B cell (primary cell): ENCODE data around the gene KANK2. TPM values are rescaled to one million over a fixed set of nuclear protein-coding genes. Genes with fewer than 3 reads are reported as not detected.

ENCODE experiments used
- ATAC-seq: fragments of 200-7000 bp; cut with Tn5 transposase; one replicate; pipeline ENCODE4 v1.10.0; 2021; ENCODE audit warnings: low read depth, mild to moderate bottlenecking, moderate number of reproducible peaks, moderate library complexity
- CTCF ChIA-PET: fragments of 350-600 bp; sonication (Branson Sonifier 250); formaldehyde crosslinking; loops from one replicate; lab custom pipeline; 2021; ENCODE audit warnings: antibody characterized with exemption, inconsistent platforms; lab: Charles Lee
- POLR2A ChIA-PET: fragments of 350-600 bp; sonication (Branson Sonifier 250); formaldehyde crosslinking; loops from one replicate; lab custom pipeline; 2021; ENCODE audit warnings: antibody characterized with exemption; lab: Charles Lee
- DNase-seq: peaks from one replicate; pipeline ENCODE4 v3.0.0; 2013
- H2AFZ ChIP-seq: 2 replicates; pipeline ENCODE4 v1.6.1; 2012; ENCODE audit warnings: mild to moderate bottlenecking, low read depth, low read length; ENCODE audit not compliant: insufficient read depth, poor library complexity, severe bottlenecking
- H3K27ac ChIP-seq, 2 donors: 1 replicate in 1 of 2; 2 replicates in 1 of 2; pipeline ENCODE4 v1.5.1; 2012 to 2013; ENCODE audit warnings: low read length in 2 of 2, mild to moderate bottlenecking in 2 of 2, moderate library complexity in 1 of 2
- H3K27me3 ChIP-seq, 4 experiments: fragments of 200-600 bp in 1 of 4; sonication (generic) in 1 of 4; replicated peaks in 1 of 4; 1 replicate in 2 of 4; 2 replicates in 2 of 4; pipeline versions ENCODE4 v1.6.1 to v1.7.0; 2013 to 2016; ENCODE audit warnings: low read length in 3 of 4, mild to moderate bottlenecking in 2 of 4, mixed read lengths in 1 of 4, moderate library complexity in 1 of 4; ENCODE audit not compliant: insufficient read depth in 4 of 4, control insufficient read depth in 3 of 4; ENCODE audit errors: control extremely low read depth in 1 of 4
- H3K36me3 ChIP-seq, 2 experiments: replicated peaks in 1 of 2; 1 replicate in 1 of 2; 2 replicates in 1 of 2; pipeline versions ENCODE4 v1.6.1 to v1.7.1; 2013; ENCODE audit warnings: low read length in 1 of 2; ENCODE audit not compliant: insufficient read depth in 2 of 2, control insufficient read depth in 1 of 2; ENCODE audit errors: control extremely low read depth in 1 of 2, extremely low read depth in 1 of 2
- H3K4me1 ChIP-seq, 2 donors: fragments of 200-600 bp in 1 of 2; sonication (generic) in 1 of 2; 1 replicate in 1 of 2; 2 replicates in 1 of 2; pipeline versions ENCODE4 v1.5.1 to v1.6.1; 2013 to 2017; ENCODE audit warnings: low read length in 2 of 2; ENCODE audit not compliant: control insufficient read depth in 2 of 2, insufficient read depth in 2 of 2
- H3K4me2 ChIP-seq: replicated peaks from 2 replicates; pipeline ENCODE3; 2012; ENCODE audit warnings: mild to moderate bottlenecking, low read depth, low read length; ENCODE audit not compliant: poor library complexity, severe bottlenecking
- H3K4me3 ChIP-seq, 5 experiments: fragments of 200-600 bp in 1 of 5; sonication (generic) in 1 of 5; 1 replicate in 3 of 5; 2 replicates in 2 of 5; pipeline versions ENCODE4 v1.5.1 to v1.7.0; 2011 to 2016; ENCODE audit warnings: low read length in 4 of 5, mild to moderate bottlenecking in 4 of 5, low read depth in 2 of 5, control low read depth in 1 of 5, moderate library complexity in 1 of 5; ENCODE audit not compliant: insufficient read depth in 1 of 5; ENCODE audit errors: control extremely low read depth in 1 of 5, extremely low read depth in 1 of 5
- H3K79me2 ChIP-seq: fragments of 200-600 bp; sonication (generic); one replicate; pipeline ENCODE4 v1.6.0; 2016; ENCODE audit warnings: low read length; ENCODE audit not compliant: control insufficient read depth, insufficient read depth
- H3K9ac ChIP-seq: fragments of 200-600 bp; sonication (generic); 2 replicates; pipeline ENCODE4 v1.6.1; 2017; ENCODE audit warnings: mild to moderate bottlenecking, low read length, moderate library complexity
- H3K9me3 ChIP-seq, 3 donors: one replicate each; pipeline versions ENCODE4 v1.6.1 to v1.7.1; 2013; ENCODE audit warnings: low read length in 2 of 3; ENCODE audit not compliant: control insufficient read depth in 2 of 3, insufficient read depth in 1 of 3; ENCODE audit errors: control extremely low read depth in 1 of 3
- H4K20me1 ChIP-seq: 2 replicates; pipeline ENCODE4 v1.6.0; 2012; ENCODE audit warnings: mild to moderate bottlenecking, low read length; ENCODE audit not compliant: insufficient read depth, control insufficient read depth, poor library complexity, severe bottlenecking
- H3K27ac Mint-ChIP-seq: one replicate; pipeline ENCODE4 v1.8.0; 2021; ENCODE audit warnings: mixed read lengths
- H3K27me3 Mint-ChIP-seq: one replicate; pipeline ENCODE4 v1.8.0; 2021; ENCODE audit warnings: mixed read lengths
- H3K4me1 Mint-ChIP-seq: one replicate; pipeline ENCODE4 v1.8.0; 2021; ENCODE audit warnings: mixed read lengths
- H3K4me3 Mint-ChIP-seq: one replicate; pipeline ENCODE4 v1.8.0; 2021; ENCODE audit warnings: mixed read lengths
- H3K9me3 Mint-ChIP-seq: one replicate; pipeline ENCODE4 v1.8.0; 2022; ENCODE audit warnings: mixed read lengths; ENCODE audit not compliant: insufficient read depth
- EZH2 ChIP-seq: IDR thresholded peaks from 2 replicates; pipeline ENCODE4 v1.6.1; 2012; ENCODE audit warnings: borderline replicate concordance, low read depth, mild to moderate bottlenecking, moderate library complexity, low read length; ENCODE audit not compliant: insufficient read depth, poor library complexity, severe bottlenecking
- WGBS: methylation state at CpG from one replicate; pipeline ENCODE4 v1.1.5; 2013; ENCODE audit warnings: missing lambda C conversion rate; ENCODE audit not compliant: insufficient coverage; 5-methylcytosine and 5-hydroxymethylcytosine counted together
- intact Hi-C: fragments of 100-400 bp; cut with micrococcal nuclease; formaldehyde crosslinking; loops from one replicate; pipeline ENCODE4 v1.10.0; 2022
- polyA plus RNA-seq: library from polyadenylated mRNA; depleted of rRNA; stranded (reverse); fragments of >200 nt; gene quantifications from 2 replicates; pipeline ENCODE4 v1.2.3, GENCODE V29; 2012
- total RNA-seq, 2 donors: library from RNA; stranded (reverse); fragments of 120-200 nt in 1 of 2; gene quantifications; 1 replicate in 1 of 2; 2 replicates in 1 of 2; pipeline versions ENCODE4 v1.2.3 to v1.2.4, GENCODE V29; 2013 to 2022
- TF ChIP-seq, protein P1 (sequence below): fragments of 200-600 bp; IDR thresholded peaks from one replicate; pipeline ENCODE4 v1.8.0; 2022; ENCODE audit warnings: antibody characterized with exemption, mild to moderate bottlenecking

Gene KANK2
- total and polyA plus RNA-seq, 2 donors (not counting 1 experiment from before 2014, with no cell fraction given) = 0.54 to 18.9 TPM

- no peak for DNase-seq
- no peak overlapping the region for H3K4me3 Mint-ChIP-seq
- H3K27ac ChIP-seq = no peak overlapping the region
- intact Hi-C loops = no loop called here
- H3K4me2 ChIP-seq = peak overlapping the region; percentile 49
- H3K9me3 ChIP-seq = peaks cover 0 to 21% (median 0%) of the 10 kb centered on the region in 3 donors
- H3K9ac ChIP-seq = no peak overlapping the region
- no peaks in the 10 kb centered on the region for H4K20me1 ChIP-seq
- ChIA-PET POLR2A (no interaction called here), CTCF (interaction anchor here (0.9 kb wide), 1 partner anchor 201 kb away, joined by 5 read pairs; no protein-coding TSS in a partner anchor)
- H3K36me3 ChIP-seq = no peaks in the 10 kb centered on the region
- peaks cover 13% of the 10 kb centered on the region for H3K27me3 Mint-ChIP-seq
- H3K4me3 ChIP-seq = no peak overlapping the region
- TF ChIP-seq, protein P1, sequence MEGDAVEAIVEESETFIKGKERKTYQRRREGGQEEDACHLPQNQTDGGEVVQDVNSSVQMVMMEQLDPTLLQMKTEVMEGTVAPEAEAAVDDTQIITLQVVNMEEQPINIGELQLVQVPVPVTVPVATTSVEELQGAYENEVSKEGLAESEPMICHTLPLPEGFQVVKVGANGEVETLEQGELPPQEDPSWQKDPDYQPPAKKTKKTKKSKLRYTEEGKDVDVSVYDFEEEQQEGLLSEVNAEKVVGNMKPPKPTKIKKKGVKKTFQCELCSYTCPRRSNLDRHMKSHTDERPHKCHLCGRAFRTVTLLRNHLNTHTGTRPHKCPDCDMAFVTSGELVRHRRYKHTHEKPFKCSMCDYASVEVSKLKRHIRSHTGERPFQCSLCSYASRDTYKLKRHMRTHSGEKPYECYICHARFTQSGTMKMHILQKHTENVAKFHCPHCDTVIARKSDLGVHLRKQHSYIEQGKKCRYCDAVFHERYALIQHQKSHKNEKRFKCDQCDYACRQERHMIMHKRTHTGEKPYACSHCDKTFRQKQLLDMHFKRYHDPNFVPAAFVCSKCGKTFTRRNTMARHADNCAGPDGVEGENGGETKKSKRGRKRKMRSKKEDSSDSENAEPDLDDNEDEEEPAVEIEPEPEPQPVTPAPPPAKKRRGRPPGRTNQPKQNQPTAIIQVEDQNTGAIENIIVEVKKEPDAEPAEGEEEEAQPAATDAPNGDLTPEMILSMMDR = no peak
- TF ChIP-seq EZH2 = no peak
- ATAC-seq = no peak
- WGBS = 42% methylated on average over 11 of the region's 22 CpGs
- peaks cover 18% of the 10 kb centered on the region for H3K4me1 Mint-ChIP-seq
- H3K27me3 ChIP-seq = peaks cover 0 to 36% (median 8%) of the 10 kb centered on the region in 4 experiments
- H2AFZ ChIP-seq = peak overlapping the region; percentile 22
- H3K79me2 ChIP-seq = no peaks in the 10 kb centered on the region
- no peaks in the 10 kb centered on the region for H3K9me3 Mint-ChIP-seq
- no peak overlapping the region for H3K27ac Mint-ChIP-seq
- H3K4me1 ChIP-seq = peaks cover 10 to 21% of the 10 kb centered on the region in 2 donors
These were observed 54.7 kb downstream of the KANK2 start for GRCh38 chr19:11142528-11143171.

DNA sequence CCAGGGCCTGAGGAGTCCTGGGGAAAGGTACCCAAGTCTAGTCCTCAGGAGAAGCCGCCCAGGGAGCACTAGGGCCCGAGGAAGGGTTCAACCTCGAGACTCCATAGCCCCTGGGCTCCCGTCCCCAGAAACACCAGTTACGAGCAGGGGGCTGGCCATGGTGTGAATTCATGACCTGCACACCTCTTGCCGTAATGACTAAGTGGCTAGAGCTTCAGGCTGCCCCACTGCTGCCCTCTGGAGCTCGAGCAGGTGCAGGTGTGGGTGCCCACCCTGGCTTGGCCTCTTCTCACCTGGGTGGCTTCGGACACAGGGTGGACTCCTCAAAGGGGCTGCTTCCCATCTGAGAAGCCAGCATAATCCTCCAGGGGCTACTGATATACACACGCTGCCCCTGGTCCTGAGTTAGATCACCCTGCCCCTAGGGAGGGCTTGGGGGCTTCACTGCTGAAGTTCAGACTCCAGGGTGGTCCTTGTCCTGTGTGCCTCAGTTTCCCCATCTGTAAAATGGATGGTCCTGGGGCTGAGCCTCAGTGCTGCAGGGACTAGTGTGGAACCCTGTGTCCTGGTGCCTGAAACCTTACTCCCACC lies 55.3 kb downstream of the KANK2 start:
- Mint-ChIP-seq H3K9me3 (no peaks in the 10 kb centered on the region), H3K4me1 (peaks cover 20% of the 10 kb centered on the region), H3K27me3 (peaks cover 15% of the 10 kb centered on the region), H3K27ac (no peak overlapping the region), H3K4me3 (no peak overlapping the region)
- ChIA-PET POLR2A (no interaction called here), CTCF (interaction anchor here (0.6 to 0.9 kb wide), 2 partner anchors 15 to 200 kb away, joined by 4 to 5 read pairs; no protein-coding TSS in a partner anchor)
- no peaks in the 10 kb centered on the region for H4K20me1 ChIP-seq
- H3K36me3 ChIP-seq = no peaks in the 10 kb centered on the region
- H3K27me3 ChIP-seq = peaks cover 0 to 40% (median 8%) of the 10 kb centered on the region in 4 experiments
- intact Hi-C loops = no loop called here
- no peak overlapping the region for H3K4me3 ChIP-seq
- no peak overlapping the region for H3K4me2 ChIP-seq
- no peaks in the 10 kb centered on the region for H3K79me2 ChIP-seq
- no peak overlapping the region for H2AFZ ChIP-seq
- no peak overlapping the region for H3K9ac ChIP-seq
- 88% methylated on average over 9 of the region's 9 CpGs for WGBS
- no peak overlapping the region for H3K27ac ChIP-seq
- DNase-seq (no peak), ATAC-seq (no peak)
- peaks cover 13 to 23% of the 10 kb centered on the region in 2 donors for H3K4me1 ChIP-seq
- H3K9me3 ChIP-seq = peaks cover 0 to 21% (median 0%) of the 10 kb centered on the region in 3 donors
- no peak for TF ChIP-seq EZH2
- TF ChIP-seq, protein P1 = no peak
